ENCODE data around the gene HSD17B11.

HSD17B11 gene

GRCh38 chr4:87337361-87337760 is 53.6 kb downstream of the HSD17B11 start:
- FAIRE-seq = no peak
- no peak for DNase-seq (ENCODE audit: insufficient read length, low spot score)
- no peak for TF ChIP-seq CTCF (IDR thresholded peaks at IDR 0.05; ENCODE audit: insufficient read depth, missing control alignments)

- no peak for TF ChIP-seq CTCF (IDR thresholded peaks at IDR 0.05; ENCODE audit: insufficient read depth, missing control alignments)
- FAIRE-seq (no peak), DNase-seq (ENCODE audit: insufficient read length, low spot score) (no peak)
These were observed 57.7 kb downstream of the HSD17B11 start for GRCh38 chr4:87333267-87333666.

- TF ChIP-seq CTCF (IDR thresholded peaks at IDR 0.05; ENCODE audit: insufficient read depth, missing control alignments) = no peak
- no peak for FAIRE-seq
- no peak for DNase-seq (ENCODE audit: insufficient read length, low spot score)
These were observed 60.2 kb downstream of the HSD17B11 start for GRCh38 chr4:87330761-87331160.

GRCh38 chr4:87327136-87327535 is 63.9 kb downstream of the HSD17B11 start:
- no peak for FAIRE-seq
- TF ChIP-seq CTCF (IDR thresholded peaks at IDR 0.05; ENCODE audit: insufficient read depth, missing control alignments) = no peak
- no peak for DNase-seq (ENCODE audit: insufficient read length, low spot score)

GRCh38 chr4:87326460-87326859 is 64.5 kb downstream of the HSD17B11 start:
- DNase-seq (ENCODE audit: insufficient read length, low spot score) = no peak
- TF ChIP-seq CTCF (IDR thresholded peaks at IDR 0.05; ENCODE audit: insufficient read depth, missing control alignments) = no peak
- FAIRE-seq = no peak

- FAIRE-seq (no peak), DNase-seq (ENCODE audit: insufficient read length, low spot score) (no peak)
- no peak for TF ChIP-seq CTCF (IDR thresholded peaks at IDR 0.05; ENCODE audit: insufficient read depth, missing control alignments)
These were observed 68.2 kb downstream of the HSD17B11 start, which contains the start of gene HSD17B13 for GRCh38 chr4:87322754-87323153. Gene HSD17B13, minus strand, starts transcription at chr4:87322882. Its CDS starts 41 bp downstream, at chr4:87322841.

GRCh38 chr4:87321888-87322287 is 69.1 kb downstream of the HSD17B11 start:
- no peak for DNase-seq (ENCODE audit: insufficient read length, low spot score)
- TF ChIP-seq CTCF (IDR thresholded peaks at IDR 0.05; ENCODE audit: insufficient read depth, missing control alignments) = no peak
- no peak for FAIRE-seq

All from D721Med (cell line).